WERI-Rb-1 (cell line): ENCODE measurements around the gene BAZ2A.

Experiments
- DNase-seq: peaks from one replicate; pipeline ENCODE4 v3.0.0-alpha.2; 2020
- H3K27ac ChIP-seq: fragments of 250-450 bp; sonication (Bioruptor Pico); 2 replicates; pipeline ENCODE4 v1.5.1; 2020; ENCODE audit warnings: mild to moderate bottlenecking, moderate library complexity
- H3K27me3 ChIP-seq: fragments of 250-450 bp; sonication (Bioruptor Pico); 2 replicates; pipeline ENCODE4 v1.5.1; 2021; ENCODE audit warnings: mild to moderate bottlenecking, low read depth, moderate library complexity; ENCODE audit not compliant: insufficient read depth, severe bottlenecking
- H3K36me3 ChIP-seq: fragments of 250-450 bp; sonication (Bioruptor Pico); 2 replicates; pipeline ENCODE4 v1.5.1; 2020; ENCODE audit warnings: mild to moderate bottlenecking, moderate library complexity
- H3K4me3 ChIP-seq: 2 replicates; pipeline ENCODE4 v1.5.1; 2011; ENCODE audit warnings: low read depth, mild to moderate bottlenecking, control low read depth, low read length
- H3K9me3 ChIP-seq: fragments of 250-450 bp; sonication (Bioruptor Pico); 2 replicates; pipeline ENCODE4 v1.5.1; 2021; ENCODE audit warnings: mild to moderate bottlenecking, moderate library complexity; ENCODE audit not compliant: severe bottlenecking
- TF ChIP-seq, protein P1 (sequence below): IDR thresholded peaks from 2 replicates; pipeline ENCODE4 v1.5.1; 2011; ENCODE audit warnings: low read depth, mild to moderate bottlenecking, control low read depth, inconsistent platforms, low read length

Gene BAZ2A

GRCh38 chr12:56630180-56630632, at the start of gene BAZ2A:
TSS of gene BAZ2A (minus strand) at chr12:56630326. CDS start at chr12:56617530, 12,796 bp downstream.
- Histone ChIP-seq H3K27ac (peak within 1 kb of the TSS; percentile 97), H3K9me3 (no peaks in the 10 kb centered on the region), H3K4me3 (peak within 1 kb of the TSS; percentile 93), H3K36me3 (peaks cover 19% of the 10 kb centered on the region), H3K27me3 (no peaks in the 10 kb centered on the region)
- peak; percentile 92 for DNase-seq
- TF ChIP-seq, protein P1, sequence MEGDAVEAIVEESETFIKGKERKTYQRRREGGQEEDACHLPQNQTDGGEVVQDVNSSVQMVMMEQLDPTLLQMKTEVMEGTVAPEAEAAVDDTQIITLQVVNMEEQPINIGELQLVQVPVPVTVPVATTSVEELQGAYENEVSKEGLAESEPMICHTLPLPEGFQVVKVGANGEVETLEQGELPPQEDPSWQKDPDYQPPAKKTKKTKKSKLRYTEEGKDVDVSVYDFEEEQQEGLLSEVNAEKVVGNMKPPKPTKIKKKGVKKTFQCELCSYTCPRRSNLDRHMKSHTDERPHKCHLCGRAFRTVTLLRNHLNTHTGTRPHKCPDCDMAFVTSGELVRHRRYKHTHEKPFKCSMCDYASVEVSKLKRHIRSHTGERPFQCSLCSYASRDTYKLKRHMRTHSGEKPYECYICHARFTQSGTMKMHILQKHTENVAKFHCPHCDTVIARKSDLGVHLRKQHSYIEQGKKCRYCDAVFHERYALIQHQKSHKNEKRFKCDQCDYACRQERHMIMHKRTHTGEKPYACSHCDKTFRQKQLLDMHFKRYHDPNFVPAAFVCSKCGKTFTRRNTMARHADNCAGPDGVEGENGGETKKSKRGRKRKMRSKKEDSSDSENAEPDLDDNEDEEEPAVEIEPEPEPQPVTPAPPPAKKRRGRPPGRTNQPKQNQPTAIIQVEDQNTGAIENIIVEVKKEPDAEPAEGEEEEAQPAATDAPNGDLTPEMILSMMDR = 0 out of 2 replicates have a peak, but pooled peaks have one; percentile 6

- H3K9me3 ChIP-seq = no peaks in the 10 kb centered on the region
- peaks cover 47% of the 10 kb centered on the region for H3K36me3 ChIP-seq
- H3K4me3 ChIP-seq = no peak overlapping the region
- no peaks in the 10 kb centered on the region for H3K27me3 ChIP-seq
- TF ChIP-seq, protein P1 = no peak
- no peak for DNase-seq
- H3K27ac ChIP-seq = no peak overlapping the region
Measured at GRCh38 chr12:56678852-56679251, 48.7 kb upstream of the BAZ2A start.

- Histone ChIP-seq H3K9me3 (no peaks in the 10 kb centered on the region), H3K27me3 (no peaks in the 10 kb centered on the region), H3K36me3 (peaks cover 47% of the 10 kb centered on the region), H3K4me3 (no peak overlapping the region), H3K27ac (no peak overlapping the region)
- no peak for DNase-seq
- TF ChIP-seq, protein P1 = no peak
Measured at GRCh38 chr12:56677680-56678079, 47.6 kb upstream of the BAZ2A start.

GRCh38 chr12:56676851-56677580, 46.9 kb upstream of the BAZ2A start:
- TF ChIP-seq, protein P1 = no peak
- H3K27ac ChIP-seq = no peak overlapping the region
- no peak overlapping the region for H3K4me3 ChIP-seq
- no peaks in the 10 kb centered on the region for H3K27me3 ChIP-seq
- H3K36me3 ChIP-seq = peaks cover 47% of the 10 kb centered on the region
- no peaks in the 10 kb centered on the region for H3K9me3 ChIP-seq
- DNase-seq = no peak

DNA sequence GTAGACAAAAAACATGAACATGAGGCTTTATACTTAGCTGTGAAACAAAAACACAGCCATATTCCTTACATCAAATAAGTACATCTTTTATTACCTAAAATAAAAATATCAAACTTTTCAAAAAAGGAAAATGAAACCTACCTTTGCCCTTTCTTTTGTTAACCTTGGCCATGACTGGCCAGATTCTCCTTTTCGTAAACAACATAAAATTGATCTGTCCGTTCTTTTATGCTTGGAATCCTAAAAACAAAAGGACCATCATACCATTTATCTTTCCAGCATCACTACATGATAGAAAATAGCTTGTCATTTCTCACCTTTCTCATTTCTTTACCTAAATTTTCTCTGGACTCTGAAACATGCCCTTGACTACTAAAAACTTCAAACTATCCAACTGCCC, 41.5 kb upstream of the BAZ2A start:
- Histone ChIP-seq H3K4me3 (no peak overlapping the region), H3K27me3 (no peaks in the 10 kb centered on the region), H3K36me3 (peaks cover 69% of the 10 kb centered on the region), H3K9me3 (no peaks in the 10 kb centered on the region), H3K27ac (no peak overlapping the region)
- TF ChIP-seq, protein P1 = no peak
- no peak for DNase-seq

DNA sequence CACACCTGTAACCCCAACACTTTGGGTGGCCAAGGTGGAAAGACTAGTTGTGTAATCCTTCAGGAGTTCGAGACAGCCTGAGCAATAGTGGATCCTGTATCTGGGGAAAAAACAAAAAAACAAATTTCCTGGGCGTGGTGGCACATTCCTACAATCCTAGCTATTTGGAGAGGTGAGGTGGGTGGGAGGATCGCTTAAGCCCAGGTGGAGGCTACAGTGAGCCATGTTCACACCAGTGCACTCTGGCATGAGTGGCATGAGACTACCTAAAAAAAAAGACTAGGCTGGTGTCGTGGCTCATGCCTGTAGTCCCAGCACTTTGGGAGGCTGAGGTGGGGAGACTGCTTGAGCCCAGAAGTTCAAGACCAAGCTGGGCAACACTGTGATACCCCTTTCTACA, 40.7 kb upstream of the BAZ2A start:
- H3K4me3 ChIP-seq = no peak overlapping the region
- peaks cover 76% of the 10 kb centered on the region for H3K36me3 ChIP-seq
- H3K27me3 ChIP-seq = no peaks in the 10 kb centered on the region
- DNase-seq = no peak
- no peaks in the 10 kb centered on the region for H3K9me3 ChIP-seq
- no peak overlapping the region for H3K27ac ChIP-seq
- TF ChIP-seq, protein P1 = no peak
